ENCODE results near the gene CPA5. TPM values are rescaled to one million over a fixed set of nuclear protein-coding genes. Genes with fewer than 3 reads are reported as not detected.

The CPA5 gene
- total RNA-seq, 1 donor, result not detected

DNA sequence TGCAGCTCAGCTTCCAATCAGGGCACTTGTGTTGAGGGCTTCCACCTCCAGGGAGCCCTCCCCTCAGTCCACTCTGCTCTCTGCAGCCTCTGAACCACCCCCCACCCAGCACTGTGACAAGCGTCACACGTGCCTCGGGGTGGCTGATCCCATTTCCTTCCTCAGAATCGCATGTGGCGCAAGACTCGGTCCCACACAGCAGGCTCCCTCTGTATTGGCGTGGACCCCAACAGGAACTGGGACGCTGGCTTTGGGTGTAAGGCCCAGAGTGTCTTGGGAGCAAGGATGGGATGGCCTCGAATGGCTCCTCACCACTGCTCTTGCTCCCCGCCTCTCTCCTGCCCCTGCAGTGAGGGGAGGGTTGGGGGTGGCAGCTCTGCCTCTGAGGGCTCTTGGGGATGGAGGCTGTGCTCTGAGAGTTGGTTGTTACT is 39.8 kb downstream of the CPA5 start:
- TF ChIP-seq, protein P1, sequence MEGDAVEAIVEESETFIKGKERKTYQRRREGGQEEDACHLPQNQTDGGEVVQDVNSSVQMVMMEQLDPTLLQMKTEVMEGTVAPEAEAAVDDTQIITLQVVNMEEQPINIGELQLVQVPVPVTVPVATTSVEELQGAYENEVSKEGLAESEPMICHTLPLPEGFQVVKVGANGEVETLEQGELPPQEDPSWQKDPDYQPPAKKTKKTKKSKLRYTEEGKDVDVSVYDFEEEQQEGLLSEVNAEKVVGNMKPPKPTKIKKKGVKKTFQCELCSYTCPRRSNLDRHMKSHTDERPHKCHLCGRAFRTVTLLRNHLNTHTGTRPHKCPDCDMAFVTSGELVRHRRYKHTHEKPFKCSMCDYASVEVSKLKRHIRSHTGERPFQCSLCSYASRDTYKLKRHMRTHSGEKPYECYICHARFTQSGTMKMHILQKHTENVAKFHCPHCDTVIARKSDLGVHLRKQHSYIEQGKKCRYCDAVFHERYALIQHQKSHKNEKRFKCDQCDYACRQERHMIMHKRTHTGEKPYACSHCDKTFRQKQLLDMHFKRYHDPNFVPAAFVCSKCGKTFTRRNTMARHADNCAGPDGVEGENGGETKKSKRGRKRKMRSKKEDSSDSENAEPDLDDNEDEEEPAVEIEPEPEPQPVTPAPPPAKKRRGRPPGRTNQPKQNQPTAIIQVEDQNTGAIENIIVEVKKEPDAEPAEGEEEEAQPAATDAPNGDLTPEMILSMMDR (IDR thresholded peaks at IDR 0.05; ENCODE audit: insufficient read depth, low read depth, low read length), result no peak
- DNase-seq (ENCODE audit: low read depth), result no peak
- no peak overlapping the region for H3K4me3 ChIP-seq (ENCODE audit: low read depth, low read length)

DNA sequence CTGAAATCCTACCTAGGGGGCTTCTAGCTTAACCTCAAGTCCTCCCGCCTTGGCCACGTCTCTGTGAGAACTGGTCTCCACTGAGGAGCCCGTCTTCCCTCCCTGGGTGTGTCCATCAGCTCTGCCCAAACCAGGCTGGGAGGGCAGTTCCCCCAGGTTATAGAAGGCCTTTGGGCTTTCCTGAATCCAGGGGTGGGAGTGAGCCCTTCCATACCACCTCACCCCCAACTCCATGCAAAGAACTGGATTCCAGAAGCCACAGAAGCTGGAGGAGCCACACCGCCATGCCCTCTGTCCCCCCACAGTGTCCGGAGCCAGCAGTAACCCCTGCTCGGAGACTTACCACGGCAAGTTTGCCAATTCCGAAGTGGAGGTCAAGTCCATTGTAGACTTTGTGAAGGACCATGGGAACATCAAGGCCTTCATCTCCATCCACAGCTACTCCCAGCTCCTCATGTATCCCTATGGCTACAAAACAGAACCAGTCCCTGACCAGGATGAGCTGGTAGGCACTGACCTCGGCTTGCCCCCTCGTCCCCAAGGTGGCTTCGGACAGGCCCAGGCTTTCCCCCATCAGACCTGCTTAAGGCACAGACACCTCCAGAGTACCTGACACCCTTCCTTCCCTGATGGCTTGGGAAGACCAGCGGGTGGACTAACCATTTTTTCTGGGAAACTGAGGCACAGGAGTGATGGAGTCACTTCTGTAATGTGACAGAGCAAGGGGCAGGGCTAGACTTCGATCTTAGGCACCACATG is 40.4 kb downstream of the CPA5 start:
- TF ChIP-seq, protein P1 (IDR thresholded peaks at IDR 0.05; ENCODE audit: insufficient read depth, low read depth, low read length), result no peak
- no peak for DNase-seq (ENCODE audit: low read depth)
- H3K4me3 ChIP-seq (ENCODE audit: low read depth, low read length), result no peak overlapping the region

DNA sequence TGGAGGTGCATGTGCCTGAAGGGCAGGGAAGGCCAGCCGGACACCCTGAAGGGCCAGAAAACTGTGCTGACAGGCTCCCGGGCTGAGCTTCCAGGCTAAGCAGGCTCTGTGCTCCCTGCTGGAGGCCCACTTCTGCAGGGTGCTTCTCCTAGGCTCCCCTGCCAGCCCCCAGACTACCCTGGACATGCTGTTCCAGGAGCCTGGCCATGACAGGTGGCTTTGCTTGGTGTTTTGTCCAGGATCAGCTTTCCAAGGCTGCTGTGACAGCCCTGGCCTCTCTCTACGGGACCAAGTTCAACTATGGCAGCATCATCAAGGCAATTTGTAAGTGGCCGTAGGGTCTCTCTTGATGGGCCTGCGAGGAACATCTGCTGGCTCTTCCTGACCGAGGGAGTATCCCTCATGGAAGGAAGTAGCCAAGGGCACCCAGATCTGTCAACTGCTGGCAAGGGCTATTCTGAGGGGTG is 41.0 kb downstream of the CPA5 start:
- no peak overlapping the region for H3K4me3 ChIP-seq (ENCODE audit: low read depth, low read length)
- no peak for DNase-seq (ENCODE audit: low read depth)
- TF ChIP-seq, protein P1 (IDR thresholded peaks at IDR 0.05; ENCODE audit: insufficient read depth, low read depth, low read length), result no peak

DNA sequence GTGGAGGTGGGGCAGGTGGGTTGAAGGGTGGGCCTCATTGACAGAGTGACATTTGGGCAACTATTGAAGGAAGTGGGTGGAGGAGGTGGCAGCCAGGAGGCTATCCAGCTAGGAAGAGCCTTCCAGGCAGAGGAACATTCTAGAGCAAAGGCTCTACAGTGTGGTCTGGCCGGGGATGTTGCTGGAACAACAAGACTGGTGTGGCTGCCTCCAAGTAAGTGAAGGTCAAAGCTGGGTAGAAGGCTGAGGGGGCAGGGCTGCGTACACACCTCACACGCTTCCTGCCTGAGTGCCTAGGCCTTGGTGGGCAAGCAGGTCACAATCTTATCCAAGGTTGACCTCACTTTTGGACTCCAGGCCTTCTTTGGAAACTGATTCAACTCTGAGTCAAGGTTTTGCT is 42.3 kb downstream of the CPA5 start:
- no peak overlapping the region for H3K4me3 ChIP-seq (ENCODE audit: low read depth, low read length)
- DNase-seq (ENCODE audit: low read depth), result no peak
- TF ChIP-seq, protein P1 (IDR thresholded peaks at IDR 0.05; ENCODE audit: insufficient read depth, low read depth, low read length), result no peak

GRCh38 chr7:130387306-130387627 is 42.7 kb downstream of the CPA5 start:
- no peak overlapping the region for H3K4me3 ChIP-seq (ENCODE audit: low read depth, low read length)
- no peak for DNase-seq (ENCODE audit: low read depth)
- TF ChIP-seq, protein P1 (IDR thresholded peaks at IDR 0.05; ENCODE audit: insufficient read depth, low read depth, low read length), result no peak

- TF ChIP-seq, protein P1 (IDR thresholded peaks at IDR 0.05; ENCODE audit: insufficient read depth, low read depth, low read length), result no peak
- peak; percentile 77 for DNase-seq (ENCODE audit: low read depth)
- H3K4me3 ChIP-seq (ENCODE audit: low read depth, low read length), result no peak overlapping the region
These were observed 43.2 kb downstream of the CPA5 start for GRCh38 chr7:130387628-130388403.
